HL-60 (cell line): Measurements from ENCODE around the gene CXCR5.

Source experiments
- GABPA ChIP-seq: IDR thresholded peaks from 2 replicates; pipeline ENCODE4 v1.6.1; 2012; ENCODE audit warnings: low read depth
- POLR2AphosphoS5 ChIP-seq: IDR thresholded peaks from 2 replicates; pipeline ENCODE4 v1.6.1; 2012; ENCODE audit warnings: low read depth
- TF ChIP-seq, protein P1 (sequence below): IDR thresholded peaks from one replicate; pipeline ENCODE4 v1.5.1; 2011; ENCODE audit warnings: low read length, control low read depth, inconsistent platforms; ENCODE audit not compliant: insufficient read depth
- TF ChIP-seq, protein P2 (sequence below): IDR thresholded peaks from 2 replicates; pipeline ENCODE4 v1.6.1; 2012; ENCODE audit warnings: low read depth; ENCODE audit not compliant: insufficient replicate concordance

DNA sequence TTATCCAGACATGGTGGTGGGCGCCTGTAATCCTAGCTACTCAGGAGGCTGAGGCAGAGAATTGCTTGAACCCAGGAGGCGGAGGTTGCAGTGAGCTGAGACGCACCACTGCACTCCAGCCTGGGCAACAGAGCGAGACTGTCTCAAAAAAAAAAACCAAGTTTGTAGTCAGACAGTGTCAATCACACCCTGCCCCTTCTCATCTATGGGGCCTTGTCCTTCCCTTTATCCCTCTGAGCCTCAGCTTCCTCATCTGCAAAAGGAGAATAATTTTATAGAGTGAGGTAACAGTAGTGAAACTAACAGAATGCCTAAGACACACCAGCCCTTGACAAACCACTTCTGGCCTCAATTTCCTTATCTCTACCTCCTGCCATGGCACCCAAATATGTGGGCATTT is 31.3 kb downstream of the CXCR5 start:
- TF ChIP-seq, protein P1, sequence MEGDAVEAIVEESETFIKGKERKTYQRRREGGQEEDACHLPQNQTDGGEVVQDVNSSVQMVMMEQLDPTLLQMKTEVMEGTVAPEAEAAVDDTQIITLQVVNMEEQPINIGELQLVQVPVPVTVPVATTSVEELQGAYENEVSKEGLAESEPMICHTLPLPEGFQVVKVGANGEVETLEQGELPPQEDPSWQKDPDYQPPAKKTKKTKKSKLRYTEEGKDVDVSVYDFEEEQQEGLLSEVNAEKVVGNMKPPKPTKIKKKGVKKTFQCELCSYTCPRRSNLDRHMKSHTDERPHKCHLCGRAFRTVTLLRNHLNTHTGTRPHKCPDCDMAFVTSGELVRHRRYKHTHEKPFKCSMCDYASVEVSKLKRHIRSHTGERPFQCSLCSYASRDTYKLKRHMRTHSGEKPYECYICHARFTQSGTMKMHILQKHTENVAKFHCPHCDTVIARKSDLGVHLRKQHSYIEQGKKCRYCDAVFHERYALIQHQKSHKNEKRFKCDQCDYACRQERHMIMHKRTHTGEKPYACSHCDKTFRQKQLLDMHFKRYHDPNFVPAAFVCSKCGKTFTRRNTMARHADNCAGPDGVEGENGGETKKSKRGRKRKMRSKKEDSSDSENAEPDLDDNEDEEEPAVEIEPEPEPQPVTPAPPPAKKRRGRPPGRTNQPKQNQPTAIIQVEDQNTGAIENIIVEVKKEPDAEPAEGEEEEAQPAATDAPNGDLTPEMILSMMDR, result no peak
- TF ChIP-seq GABPA (no peak), POLR2AphosphoS5 (no peak)
- TF ChIP-seq, protein P2, sequence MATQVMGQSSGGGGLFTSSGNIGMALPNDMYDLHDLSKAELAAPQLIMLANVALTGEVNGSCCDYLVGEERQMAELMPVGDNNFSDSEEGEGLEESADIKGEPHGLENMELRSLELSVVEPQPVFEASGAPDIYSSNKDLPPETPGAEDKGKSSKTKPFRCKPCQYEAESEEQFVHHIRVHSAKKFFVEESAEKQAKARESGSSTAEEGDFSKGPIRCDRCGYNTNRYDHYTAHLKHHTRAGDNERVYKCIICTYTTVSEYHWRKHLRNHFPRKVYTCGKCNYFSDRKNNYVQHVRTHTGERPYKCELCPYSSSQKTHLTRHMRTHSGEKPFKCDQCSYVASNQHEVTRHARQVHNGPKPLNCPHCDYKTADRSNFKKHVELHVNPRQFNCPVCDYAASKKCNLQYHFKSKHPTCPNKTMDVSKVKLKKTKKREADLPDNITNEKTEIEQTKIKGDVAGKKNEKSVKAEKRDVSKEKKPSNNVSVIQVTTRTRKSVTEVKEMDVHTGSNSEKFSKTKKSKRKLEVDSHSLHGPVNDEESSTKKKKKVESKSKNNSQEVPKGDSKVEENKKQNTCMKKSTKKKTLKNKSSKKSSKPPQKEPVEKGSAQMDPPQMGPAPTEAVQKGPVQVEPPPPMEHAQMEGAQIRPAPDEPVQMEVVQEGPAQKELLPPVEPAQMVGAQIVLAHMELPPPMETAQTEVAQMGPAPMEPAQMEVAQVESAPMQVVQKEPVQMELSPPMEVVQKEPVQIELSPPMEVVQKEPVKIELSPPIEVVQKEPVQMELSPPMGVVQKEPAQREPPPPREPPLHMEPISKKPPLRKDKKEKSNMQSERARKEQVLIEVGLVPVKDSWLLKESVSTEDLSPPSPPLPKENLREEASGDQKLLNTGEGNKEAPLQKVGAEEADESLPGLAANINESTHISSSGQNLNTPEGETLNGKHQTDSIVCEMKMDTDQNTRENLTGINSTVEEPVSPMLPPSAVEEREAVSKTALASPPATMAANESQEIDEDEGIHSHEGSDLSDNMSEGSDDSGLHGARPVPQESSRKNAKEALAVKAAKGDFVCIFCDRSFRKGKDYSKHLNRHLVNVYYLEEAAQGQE, result no peak
